GM12875 (cell line): ENCODE data around the gene PELI2.

Source experiments
- H3K4me3 ChIP-seq: one replicate; pipeline ENCODE4 v1.5.1; 2011; ENCODE audit warnings: low read depth, low read length, control low read depth
- TF ChIP-seq, protein P1 (sequence below): IDR thresholded peaks from 2 replicates; pipeline ENCODE4 v1.5.1; 2011; ENCODE audit warnings: low read depth, mild to moderate bottlenecking, control low read depth, inconsistent platforms, low read length, moderate library complexity, borderline replicate concordance; ENCODE audit not compliant: insufficient read depth

Gene PELI2

DNA sequence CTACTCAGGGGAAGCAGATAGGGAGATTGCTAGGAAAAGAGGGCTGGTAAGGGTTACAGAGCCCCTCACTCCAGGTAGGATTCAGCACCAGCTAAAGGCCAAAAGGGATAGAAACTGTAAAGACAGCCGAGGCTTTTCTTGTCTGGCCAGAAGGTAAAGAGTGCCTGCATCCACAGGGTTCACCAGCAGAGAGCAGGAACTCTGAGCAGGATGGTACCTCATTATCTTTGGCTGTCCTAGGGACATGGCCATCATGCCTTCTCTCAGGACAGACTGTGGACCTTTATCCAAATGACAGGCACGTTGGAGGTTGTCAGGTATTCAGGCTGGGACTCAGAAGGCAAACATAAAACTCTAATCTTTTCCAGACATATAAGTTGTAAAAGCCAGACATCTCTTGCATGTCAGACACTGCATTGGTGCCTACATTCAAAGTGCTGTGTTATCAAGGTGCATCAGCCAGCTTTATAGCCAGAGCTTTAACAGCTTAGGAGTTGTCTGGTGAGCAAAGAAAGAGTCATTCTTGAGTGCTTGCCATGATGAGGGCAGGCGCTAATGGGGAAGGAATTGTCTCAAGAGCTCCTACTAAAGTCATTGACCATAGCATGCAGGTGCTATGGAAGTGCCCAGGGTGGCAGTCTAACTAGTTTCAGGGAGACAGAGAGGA, 89.5 kb downstream of the PELI2 start:
- TF ChIP-seq, protein P1, sequence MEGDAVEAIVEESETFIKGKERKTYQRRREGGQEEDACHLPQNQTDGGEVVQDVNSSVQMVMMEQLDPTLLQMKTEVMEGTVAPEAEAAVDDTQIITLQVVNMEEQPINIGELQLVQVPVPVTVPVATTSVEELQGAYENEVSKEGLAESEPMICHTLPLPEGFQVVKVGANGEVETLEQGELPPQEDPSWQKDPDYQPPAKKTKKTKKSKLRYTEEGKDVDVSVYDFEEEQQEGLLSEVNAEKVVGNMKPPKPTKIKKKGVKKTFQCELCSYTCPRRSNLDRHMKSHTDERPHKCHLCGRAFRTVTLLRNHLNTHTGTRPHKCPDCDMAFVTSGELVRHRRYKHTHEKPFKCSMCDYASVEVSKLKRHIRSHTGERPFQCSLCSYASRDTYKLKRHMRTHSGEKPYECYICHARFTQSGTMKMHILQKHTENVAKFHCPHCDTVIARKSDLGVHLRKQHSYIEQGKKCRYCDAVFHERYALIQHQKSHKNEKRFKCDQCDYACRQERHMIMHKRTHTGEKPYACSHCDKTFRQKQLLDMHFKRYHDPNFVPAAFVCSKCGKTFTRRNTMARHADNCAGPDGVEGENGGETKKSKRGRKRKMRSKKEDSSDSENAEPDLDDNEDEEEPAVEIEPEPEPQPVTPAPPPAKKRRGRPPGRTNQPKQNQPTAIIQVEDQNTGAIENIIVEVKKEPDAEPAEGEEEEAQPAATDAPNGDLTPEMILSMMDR = no peak
- no peak overlapping the region for H3K4me3 ChIP-seq

DNA sequence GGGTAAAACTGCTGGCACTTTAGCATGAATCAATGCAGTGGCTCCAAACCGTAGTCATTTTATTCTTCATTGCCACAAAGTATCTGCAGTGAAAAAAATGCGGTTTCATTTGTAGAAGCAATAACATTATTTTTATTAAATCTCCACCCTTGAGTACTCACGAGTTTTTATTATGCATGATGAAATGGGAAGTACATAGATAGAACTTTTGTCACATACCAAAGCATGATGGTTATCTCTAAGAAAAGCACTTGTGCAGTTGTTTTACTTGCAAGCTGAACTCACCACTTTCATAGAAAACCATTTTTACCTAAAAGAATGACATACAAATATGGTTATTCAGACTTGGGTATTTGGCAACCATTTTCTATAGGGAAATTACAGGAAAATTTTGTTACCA, 90.3 kb downstream of the PELI2 start:
- TF ChIP-seq, protein P1 = no peak

DNA sequence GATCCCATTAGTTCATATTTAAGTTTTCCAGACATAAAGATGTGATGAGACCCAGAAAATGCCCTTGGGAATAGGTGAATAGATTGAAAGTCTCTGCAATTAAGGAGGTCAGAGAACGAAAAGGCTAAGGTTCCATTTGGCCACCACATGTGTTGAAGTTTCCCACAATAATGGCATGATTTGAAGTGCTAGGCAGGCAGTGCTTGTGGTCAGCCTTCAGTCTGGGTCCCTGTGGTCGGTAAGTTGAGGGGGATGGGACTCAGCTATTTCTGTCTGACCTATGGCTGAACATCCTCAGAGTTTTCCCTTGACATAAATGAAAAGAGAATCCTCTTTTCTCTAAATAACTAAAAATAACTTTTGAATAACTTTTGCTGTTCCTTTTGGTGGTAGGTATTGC, 92.4 kb downstream of the PELI2 start:
- no peak overlapping the region for H3K4me3 ChIP-seq
- TF ChIP-seq, protein P1 = no peak

More for the DNA sequence above, 90.3 kb downstream of the PELI2 start:
- no peak overlapping the region for H3K4me3 ChIP-seq

GRCh38 chr14:56211084-56211483, 92.9 kb downstream of the PELI2 start:
- TF ChIP-seq, protein P1 = no peak
- no peak overlapping the region for H3K4me3 ChIP-seq

- no peak overlapping the region for H3K4me3 ChIP-seq
- TF ChIP-seq, protein P1 = no peak
These were observed 93.6 kb downstream of the PELI2 start for GRCh38 chr14:56211844-56212243.

- TF ChIP-seq, protein P1 = no peak
- H3K4me3 ChIP-seq = no peak overlapping the region
These were observed 94.3 kb downstream of the PELI2 start for GRCh38 chr14:56212521-56212920.

GRCh38 chr14:56213306-56213705, 95.1 kb downstream of the PELI2 start:
- TF ChIP-seq, protein P1 = no peak
- H3K4me3 ChIP-seq = no peak overlapping the region
